ENCODE data around the gene RBM33. TPM values are rescaled to one million over a fixed set of nuclear protein-coding genes. Genes with fewer than 3 reads are reported as not detected.

Gene RBM33
- total and polyA plus RNA-seq, 2 of the 13 experiments (the other 11 are each of a cell fraction or from before 2014, with no cell fraction given): 12.4 to 28.9 TPM

GRCh38 chr7:155693826-155694225 is 49.4 kb downstream of the RBM33 start:
- Histone ChIP-seq H3K4me2 (ENCODE audit: low read depth, low read length) (no peak overlapping the region), H3K4me3 (replicated peaks in 1 of 3; ENCODE audit: insufficient read depth in 1 of 3, low read depth in 2 of 3, low read length in 3 of 3) (no peak overlapping the region), H3K4me1 (ENCODE audit: insufficient read depth, low read length) (peaks cover 52% of the 10 kb centered on the region), H4K20me1 (ENCODE audit: insufficient read depth, low read length) (peaks cover 48% of the 10 kb centered on the region), H3K79me2 (ENCODE audit: insufficient read depth, low read length) (peaks cover 78% of the 10 kb centered on the region), H3K9me3 (ENCODE audit: low read length) (no peaks in the 10 kb centered on the region), H3K36me3 (replicated peaks in 1 of 2; ENCODE audit: control insufficient read depth in 1 of 2, insufficient read depth in 2 of 2, low read length in 2 of 2) (peaks cover 0 to 21% of the 10 kb centered on the region in 2 experiments; a peak in 1 of 5 replicates), H3K27me3 (ENCODE audit: control insufficient read depth in 1 of 2, insufficient read depth in 2 of 2, low read length in 2 of 2) (no peaks in the 10 kb centered on the region), H3K9ac (ENCODE audit: insufficient read depth, low read depth, low read length) (no peak overlapping the region), H3K27ac (ENCODE audit: extremely low read length, insufficient read depth, low read length) (no peak overlapping the region), H2AFZ (ENCODE audit: low read length) (no peak overlapping the region)
- BruUV-seq (replicated peaks): no TSS peak
- ChIA-PET POLR2A (no interaction called here), CTCF (ENCODE audit: low intra/inter-chr PET ratio, low total read pairs) (no interaction called here)
- DNase-seq (ENCODE audit: low spot score) (no peak), FAIRE-seq (no peak), ATAC-seq (no peak)
- in situ Hi-C loops (cut with HindIII; ENCODE audit: extremely low pct_ligation_motif_present, low pct_unique_long_range_greater_than_20kb) (no loop called here), intact Hi-C loops (cut with micrococcal nuclease; ENCODE audit: unreplicated experiment) (no loop called here)
- no peak for TF ChIP-seq CEBPZ (IDR thresholded peaks at IDR 0.05; ENCODE audit: low read length)
- WGBS (ENCODE audit: low lambda C conversion rate): 98% methylated on average over 5 of the region's 5 CpGs

- H3K9me3 ChIP-seq (ENCODE audit: low read length): no peaks in the 10 kb centered on the region
- no peak overlapping the region for H3K27ac ChIP-seq (ENCODE audit: extremely low read length, insufficient read depth, low read length)
- 98% methylated on average over 5 of the region's 5 CpGs for WGBS (ENCODE audit: low lambda C conversion rate)
- H3K4me3 ChIP-seq (replicated peaks in 1 of 3; ENCODE audit: insufficient read depth in 1 of 3, low read depth in 2 of 3, low read length in 3 of 3): no peak overlapping the region
- peaks cover 89% of the 10 kb centered on the region for H3K79me2 ChIP-seq (ENCODE audit: insufficient read depth, low read length)
- peaks cover 48% of the 10 kb centered on the region for H4K20me1 ChIP-seq (ENCODE audit: insufficient read depth, low read length)
- H2AFZ ChIP-seq (ENCODE audit: low read length): no peak overlapping the region
- H3K36me3 ChIP-seq (replicated peaks in 1 of 2; ENCODE audit: control insufficient read depth in 1 of 2, insufficient read depth in 2 of 2, low read length in 2 of 2): peaks cover 0 to 27% of the 10 kb centered on the region in 2 experiments; a peak in 2 of 5 replicates
- H3K9ac ChIP-seq (ENCODE audit: insufficient read depth, low read depth, low read length): no peak overlapping the region
- FAIRE-seq (no peak), DNase-seq (ENCODE audit: low spot score) (no peak), ATAC-seq (no peak)
- intact Hi-C loops (cut with micrococcal nuclease; ENCODE audit: unreplicated experiment): no loop called here
- TF ChIP-seq PAWR (CRISPR knock-in tag; IDR thresholded peaks at IDR 0.05; ENCODE audit: borderline replicate concordance): no peak
- TF ChIP-seq KMT2B (CRISPR knock-in tag; IDR thresholded peaks at IDR 0.05): no peak
- TF ChIP-seq TEF (CRISPR knock-in tag; IDR thresholded peaks at IDR 0.05): no peak
- TF ChIP-seq ZFP82 (CRISPR knock-in tag; IDR thresholded peaks at IDR 0.05; ENCODE audit: borderline replicate concordance): no peak
- no peak for TF ChIP-seq SRSF9 (IDR thresholded peaks at IDR 0.05; ENCODE audit: borderline replicate concordance, insufficient read depth, low read depth, low read length, poor library complexity, severe bottlenecking)
- no peak for TF ChIP-seq PRPF4 (IDR thresholded peaks at IDR 0.05; ENCODE audit: low read depth, low read length, poor library complexity, severe bottlenecking)
- TF ChIP-seq TEAD3 (CRISPR knock-in tag; optimal IDR thresholded peaks at IDR 0.05; ENCODE audit: borderline replicate concordance): no peak
- TF ChIP-seq PATZ1 (CRISPR knock-in tag; IDR thresholded peaks at IDR 0.05): no peak
- no peak for TF ChIP-seq ZSCAN25 (CRISPR knock-in tag; IDR thresholded peaks at IDR 0.05)
- TF ChIP-seq PCBP2 (optimal IDR thresholded peaks at IDR 0.05; ENCODE audit: low read depth, low read length, poor library complexity, severe bottlenecking): no peak
- H3K4me1 ChIP-seq (ENCODE audit: insufficient read depth, low read length): peaks cover 53% of the 10 kb centered on the region
- no peak overlapping the region for H3K4me2 ChIP-seq (ENCODE audit: low read depth, low read length)
- H3K27me3 ChIP-seq (ENCODE audit: control insufficient read depth in 1 of 2, insufficient read depth in 2 of 2, low read length in 2 of 2): no peaks in the 10 kb centered on the region
- in situ Hi-C loops (cut with HindIII; ENCODE audit: extremely low pct_ligation_motif_present, low pct_unique_long_range_greater_than_20kb): no loop called here
- CTCF ChIA-PET (ENCODE audit: low intra/inter-chr PET ratio, low total read pairs): no interaction called here
- no TSS peak for BruUV-seq (replicated peaks)
- POLR2A ChIA-PET: no interaction called here
Observed at GRCh38 chr7:155694851-155695250, 50.4 kb downstream of the RBM33 start.
